ENCODE measurements around the gene DCLK1. TPM values are rescaled to one million over a fixed set of nuclear protein-coding genes. Genes with fewer than 3 reads are reported as not detected.

The DCLK1 gene
- total RNA-seq, 1 experiment from 2014 or later, result 3.1 TPM

- DNase-seq (ENCODE audit: low read depth), result no peak
Measured at GRCh38 chr13:35908226-35908625, 223.0 kb downstream of the DCLK1 start.

DNA sequence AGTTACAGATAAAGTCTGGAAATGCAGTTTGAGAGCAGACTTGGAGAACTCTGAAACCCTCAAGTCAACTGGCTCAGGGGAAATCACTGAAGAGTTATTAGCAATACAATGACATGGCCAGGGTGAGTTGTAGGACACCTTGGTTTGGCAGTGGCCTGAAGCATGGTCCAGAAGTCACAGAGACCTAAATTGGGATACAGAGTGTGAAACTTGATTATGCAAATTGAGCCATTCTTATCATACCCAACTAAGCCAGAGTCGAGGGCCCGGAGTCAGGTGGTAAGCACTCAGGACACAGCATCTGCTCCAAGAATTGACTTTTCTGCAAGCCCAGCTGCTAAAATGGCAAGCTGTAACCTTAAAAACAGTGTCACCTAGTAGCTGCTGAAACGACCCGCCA is 224.5 kb downstream of the DCLK1 start:
- no peak for DNase-seq (ENCODE audit: low read depth)

GRCh38 chr13:35903075-35903474 is 228.1 kb downstream of the DCLK1 start:
- DNase-seq (ENCODE audit: low read depth), result no peak

GRCh38 chr13:35898041-35898440 is 233.1 kb downstream of the DCLK1 start:
- DNase-seq (ENCODE audit: low read depth), result no peak

DNA sequence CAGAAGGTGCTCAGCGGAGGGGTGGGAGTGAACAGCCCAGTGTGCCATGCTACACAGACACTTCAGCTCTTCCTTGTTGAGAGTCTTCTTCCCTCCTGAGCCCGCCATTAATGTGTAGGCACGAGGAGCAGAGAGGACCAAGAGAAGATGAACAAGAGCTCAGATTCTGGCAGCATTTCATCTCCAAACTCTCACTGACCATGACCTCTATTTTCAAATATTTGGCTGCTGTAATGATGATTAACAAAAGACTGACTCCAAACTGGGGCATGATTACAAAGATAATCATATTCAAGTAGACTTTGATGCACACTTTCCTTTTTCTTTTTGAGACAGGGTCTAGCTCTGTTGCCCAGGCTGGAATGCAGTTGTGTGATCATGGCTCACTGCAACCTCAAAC is 236.5 kb downstream of the DCLK1 start:
- DNase-seq (ENCODE audit: low read depth), result no peak

GRCh38 chr13:35892837-35893814 is 238.1 kb downstream of the DCLK1 start:
- DNase-seq (ENCODE audit: low read depth), result no peak

DNA sequence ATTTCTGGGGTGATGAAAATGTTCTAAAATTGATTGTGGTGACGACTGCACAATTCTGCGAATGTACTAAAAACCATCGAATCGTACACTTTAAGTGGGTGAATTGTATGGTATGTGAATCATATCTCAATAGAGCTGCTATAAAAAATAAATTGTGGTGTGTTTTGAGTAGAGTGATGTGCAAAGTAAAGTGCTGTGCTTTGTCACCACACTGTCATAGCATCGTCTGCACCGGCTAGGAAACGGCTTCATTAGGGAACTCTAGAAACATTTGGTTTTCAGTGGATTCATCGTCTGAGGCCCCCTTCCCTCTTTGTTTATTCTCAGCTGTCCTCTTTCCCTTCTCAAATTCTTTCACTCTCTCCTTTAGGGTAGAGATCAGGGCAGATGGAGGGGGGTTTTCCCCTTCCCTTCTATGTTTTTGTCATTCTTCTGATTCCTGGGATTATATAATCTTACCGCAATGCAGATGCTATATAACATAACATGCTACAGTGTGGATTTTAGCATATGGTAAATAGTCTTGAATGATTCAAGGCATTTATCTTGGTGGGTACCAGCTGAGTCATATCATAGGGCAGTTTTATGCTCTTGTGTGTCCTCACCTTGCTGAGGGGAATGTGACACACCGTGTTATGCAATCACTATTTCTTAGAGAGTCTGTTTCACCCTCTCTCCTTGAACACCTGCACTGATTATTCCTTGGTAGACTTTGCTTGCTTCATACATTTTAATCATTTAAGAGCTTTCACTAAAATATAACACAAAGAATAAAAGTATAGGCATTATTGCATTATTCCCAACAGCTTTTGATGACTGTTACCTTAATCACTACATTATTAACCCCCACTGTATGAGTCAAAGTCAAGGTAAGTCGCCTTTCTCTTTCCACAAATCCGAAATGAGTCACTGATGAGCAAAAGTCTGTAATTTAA is 239.4 kb downstream of the DCLK1 start:
- no peak for DNase-seq (ENCODE audit: low read depth)

DNA sequence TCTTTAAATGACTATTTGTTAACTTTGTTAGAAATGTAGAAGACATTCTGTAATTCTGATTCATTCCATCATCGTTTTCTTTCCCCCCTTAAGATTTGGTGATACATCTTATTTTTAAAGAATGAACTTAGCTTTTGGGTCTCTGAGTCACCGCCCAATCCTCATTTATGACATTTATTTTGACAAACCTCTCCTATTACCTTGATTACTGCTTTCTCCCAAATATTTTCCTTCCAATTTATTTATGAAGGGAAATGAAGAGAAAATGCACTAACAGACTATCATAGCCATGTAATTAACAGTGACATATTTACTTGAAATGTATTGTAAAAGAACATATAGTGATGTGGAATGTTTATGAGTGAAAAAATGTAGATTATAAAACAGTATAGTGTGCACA is 241.6 kb downstream of the DCLK1 start:
- no peak for DNase-seq (ENCODE audit: low read depth)

- no peak for DNase-seq (ENCODE audit: low read depth)
Measured at GRCh38 chr13:35888981-35889380, 242.2 kb downstream of the DCLK1 start.

GRCh38 chr13:35888457-35888883 is 242.7 kb downstream of the DCLK1 start:
- no peak for DNase-seq (ENCODE audit: low read depth)

- no peak for DNase-seq (ENCODE audit: low read depth)
Measured at GRCh38 chr13:35887115-35887666, 244.0 kb downstream of the DCLK1 start.

- DNase-seq (ENCODE audit: low read depth), result no peak
Measured at GRCh38 chr13:35886332-35887114, 244.7 kb downstream of the DCLK1 start.

GRCh38 chr13:35884211-35884760 is 246.9 kb downstream of the DCLK1 start:
- DNase-seq (ENCODE audit: low read depth), result no peak

DNA sequence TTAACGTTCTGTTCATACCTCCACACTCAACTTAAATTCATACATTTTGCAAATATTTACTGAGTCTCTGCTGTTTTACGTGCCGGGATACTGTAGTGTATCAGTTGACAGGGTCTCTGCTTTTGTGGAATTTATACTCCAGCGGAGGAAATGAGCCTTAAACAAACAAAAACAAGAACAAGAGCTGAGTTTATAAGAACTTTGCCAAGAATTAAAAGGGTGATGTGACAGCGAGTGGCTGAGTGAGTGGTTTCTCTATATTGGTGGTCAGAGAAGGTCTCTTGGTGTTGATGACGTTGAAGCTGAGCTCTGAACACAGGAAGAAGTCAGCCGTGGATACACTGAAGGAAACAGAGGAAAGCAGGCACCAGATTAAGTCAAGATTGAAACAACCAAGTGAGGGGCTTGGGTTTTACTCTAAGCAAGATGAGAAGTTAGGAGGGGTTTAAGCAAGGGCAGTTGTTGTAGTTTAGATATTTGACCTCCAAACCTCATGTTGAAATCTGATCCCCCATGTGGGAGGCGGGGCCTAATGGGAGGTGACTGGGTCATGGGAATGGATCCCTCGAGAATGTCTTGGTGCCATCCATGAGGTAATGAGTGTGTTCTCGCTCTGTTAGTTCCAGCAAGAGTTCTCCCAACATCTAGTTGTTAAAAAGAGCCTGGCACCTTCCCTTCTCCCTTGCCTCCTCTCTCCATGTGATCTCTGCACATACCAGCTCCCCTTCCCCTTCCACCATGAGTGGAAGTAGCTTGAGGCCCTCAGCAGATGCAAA is 248.3 kb downstream of the DCLK1 start:
- DNase-seq (ENCODE audit: low read depth), result peak; percentile 17

- no peak for DNase-seq (ENCODE audit: low read depth)
Measured at GRCh38 chr13:35881360-35881759, 249.8 kb downstream of the DCLK1 start.

DNA sequence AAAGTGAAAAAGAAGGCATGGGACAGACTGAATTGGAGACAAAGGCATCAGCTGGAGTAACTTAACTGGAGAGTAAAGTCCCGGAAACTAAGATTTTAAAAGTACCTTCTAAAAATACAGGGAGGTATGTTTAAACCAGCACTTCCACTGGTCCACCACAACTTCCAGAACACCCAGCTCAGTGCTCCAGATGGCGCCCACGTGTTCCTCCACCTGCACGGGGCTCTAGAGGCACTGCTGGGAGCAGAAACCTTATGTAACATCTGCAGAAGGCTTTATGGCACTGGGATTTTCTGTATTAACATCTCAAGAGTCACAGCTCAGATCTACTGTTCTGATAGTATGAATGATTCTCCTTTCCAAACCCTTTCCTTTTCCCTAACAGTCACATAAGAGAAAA is 252.1 kb downstream of the DCLK1 start:
- DNase-seq (ENCODE audit: low read depth), result no peak

- no peak for DNase-seq (ENCODE audit: low read depth)
Measured at GRCh38 chr13:35876601-35877000, 254.6 kb downstream of the DCLK1 start.

DNA sequence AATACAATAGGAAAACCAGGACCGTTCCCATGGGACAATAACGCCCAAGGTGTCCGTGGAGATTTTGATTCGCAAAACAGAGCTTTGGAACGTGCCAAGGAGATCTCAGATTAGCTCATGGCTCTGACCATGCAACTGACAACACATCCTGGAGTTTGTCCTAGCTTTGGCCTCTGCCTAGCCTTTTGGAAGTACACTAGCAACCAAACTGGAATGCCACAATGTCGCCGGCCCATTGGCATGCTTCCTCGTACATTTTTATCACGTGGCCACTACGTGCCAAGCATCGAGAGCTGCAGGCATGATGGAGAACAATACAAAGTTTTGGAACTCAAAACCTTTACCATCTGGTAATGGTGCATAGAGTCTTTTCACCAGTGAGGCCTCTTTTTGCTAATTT is 256.5 kb downstream of the DCLK1 start:
- DNase-seq (ENCODE audit: low read depth), result no peak

- DNase-seq (ENCODE audit: low read depth), result no peak
Measured at GRCh38 chr13:35872369-35872768, 258.8 kb downstream of the DCLK1 start.

DNA sequence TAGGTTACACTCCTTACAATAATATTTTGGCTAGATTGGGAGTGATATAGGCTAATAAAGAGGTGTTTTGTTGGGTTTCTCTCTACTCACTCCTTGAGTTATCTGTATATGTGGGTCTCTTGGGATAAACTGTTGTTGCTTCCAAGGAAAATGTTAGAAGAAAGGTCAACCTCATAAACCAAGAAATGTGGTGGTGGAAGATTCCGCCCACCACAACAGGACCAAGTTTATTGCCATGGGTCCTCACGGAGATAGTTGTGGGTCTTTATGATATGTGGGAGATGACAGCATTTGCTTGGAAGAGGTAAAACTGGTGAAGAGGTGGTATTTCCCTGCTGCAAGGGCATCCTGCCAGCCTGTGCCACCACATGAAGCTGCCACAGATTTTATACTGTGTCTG is 259.6 kb downstream of the DCLK1 start:
- no peak for DNase-seq (ENCODE audit: low read depth)
